ENCODE measurements around the gene TBL1XR1.

The TBL1XR1 gene

GRCh38 chr3:177137774-177138705 is 59.2 kb downstream of the TBL1XR1 start:
- DNase-seq = no peak

GRCh38 chr3:177136741-177137140 is 60.5 kb downstream of the TBL1XR1 start:
- DNase-seq = no peak

- no peak for DNase-seq
Measured at GRCh38 chr3:177135841-177136492, 61.3 kb downstream of the TBL1XR1 start.

- no peak for DNase-seq
Measured at GRCh38 chr3:177134816-177135210, 62.5 kb downstream of the TBL1XR1 start.

- no peak for DNase-seq
Measured at GRCh38 chr3:177133860-177134815, 63.1 kb downstream of the TBL1XR1 start.

- DNase-seq = no peak
Measured at GRCh38 chr3:177131927-177132636, 65.2 kb downstream of the TBL1XR1 start.

GRCh38 chr3:177127008-177127407 is 70.3 kb downstream of the TBL1XR1 start:
- DNase-seq = no peak

GRCh38 chr3:177126015-177126773 is 71.1 kb downstream of the TBL1XR1 start:
- no peak for DNase-seq

GRCh38 chr3:177124882-177125281 is 72.4 kb downstream of the TBL1XR1 start:
- DNase-seq = no peak

GRCh38 chr3:177123822-177124221 is 73.5 kb downstream of the TBL1XR1 start:
- no peak for DNase-seq

- DNase-seq = no peak
Measured at GRCh38 chr3:177122183-177122856, 75.0 kb downstream of the TBL1XR1 start.

- DNase-seq = no peak
Measured at GRCh38 chr3:177119829-177120228, 77.5 kb downstream of the TBL1XR1 start.

GRCh38 chr3:177114253-177114652 is 83.0 kb downstream of the TBL1XR1 start:
- DNase-seq = no peak

- DNase-seq = no peak
Measured at GRCh38 chr3:177111541-177111949, 85.7 kb downstream of the TBL1XR1 start.

GRCh38 chr3:177110895-177111294 is 86.4 kb downstream of the TBL1XR1 start:
- DNase-seq = no peak

- no peak for DNase-seq
Measured at GRCh38 chr3:177110386-177110785, 86.9 kb downstream of the TBL1XR1 start.

- no peak for DNase-seq
Measured at GRCh38 chr3:177109688-177110330, 87.5 kb downstream of the TBL1XR1 start.

- no peak for DNase-seq
Measured at GRCh38 chr3:177108648-177109047, 88.6 kb downstream of the TBL1XR1 start.

GRCh38 chr3:177107461-177108239 is 89.6 kb downstream of the TBL1XR1 start:
- DNase-seq = no peak

- no peak for DNase-seq
Measured at GRCh38 chr3:177106594-177106993, 90.7 kb downstream of the TBL1XR1 start.

All from NCI-H1105 treated with DMSO at 0.1 percent for 48 hours (cell line).